OCI-LY7 (cell line): ENCODE data around the gene RASAL3. TPM values are rescaled to one million over a fixed set of nuclear protein-coding genes. Genes with fewer than 3 reads are reported as not detected.

ENCODE experiments used
- BruUV-seq: library from RNA; stranded (reverse); fragments of 400-500 nt; replicated peaks from 2 replicates; lab custom pipeline; 2021; lab: Mats Ljungman, UMichigan
- CTCF ChIA-PET: fragments of 300-600 bp; sonication (Branson Sonifier 250); formaldehyde crosslinking; loops from one replicate; lab custom pipeline; 2022; ENCODE audit warnings: antibody characterized with exemption; ENCODE audit not compliant: unreplicated experiment; lab: Charles Lee
- POLR2A ChIA-PET: fragments of 300-600 bp; sonication (Branson Sonifier 250); formaldehyde crosslinking; loops from one replicate; lab custom pipeline; 2022; ENCODE audit warnings: antibody characterized with exemption; lab: Charles Lee
- DNase-seq: peaks from one replicate; pipeline ENCODE4 v3.0.0-alpha.2; 2015; ENCODE audit warnings: low spot score
- H2AFZ ChIP-seq: fragments of 200-600 bp; sonication (generic), shearing (Covaris generic); 2 replicates; pipeline ENCODE4 v1.6.1; 2014; ENCODE audit warnings: mild to moderate bottlenecking, antibody characterized with exemption, low read length, moderate library complexity
- H3K27ac ChIP-seq: fragments of 200-600 bp; sonication (generic); 2 replicates; pipeline ENCODE4 v1.5.1; 2014; ENCODE audit warnings: mixed run types, low read depth, mild to moderate bottlenecking, moderate library complexity, low read length, inconsistent platforms; ENCODE audit not compliant: poor library complexity, severe bottlenecking
- H3K36me3 ChIP-seq: fragments of 200-600 bp; sonication (generic); 2 replicates; pipeline ENCODE4 v1.6.1; 2014; ENCODE audit warnings: mild to moderate bottlenecking, antibody characterized with exemption, low read length, moderate library complexity, mixed read lengths; ENCODE audit not compliant: insufficient read depth
- H3K4me1 ChIP-seq: fragments of 200-600 bp; sonication (generic); 2 replicates; pipeline ENCODE4 v1.5.1; 2014; ENCODE audit warnings: mild to moderate bottlenecking, low read length; ENCODE audit not compliant: insufficient read depth, poor library complexity, severe bottlenecking
- H3K4me2 ChIP-seq: fragments of 200-600 bp; sonication (generic); 2 replicates; pipeline ENCODE4 v1.6.1; 2014; ENCODE audit warnings: mild to moderate bottlenecking, low read length
- H3K4me3 ChIP-seq: fragments of 200-600 bp; sonication (generic); 2 replicates; pipeline ENCODE4 v1.5.1; 2014; ENCODE audit warnings: mild to moderate bottlenecking, low read depth, low read length; ENCODE audit not compliant: poor library complexity, severe bottlenecking
- H3K79me2 ChIP-seq: fragments of 200-600 bp; sonication (generic); 2 replicates; pipeline ENCODE4 v1.6.1; 2016; ENCODE audit warnings: low read depth, mild to moderate bottlenecking, low read length, moderate library complexity, mixed read lengths; ENCODE audit not compliant: insufficient read depth
- H3K9me2 ChIP-seq: fragments of 200-600 bp; sonication (generic); 2 replicates; pipeline ENCODE4 v1.6.1; 2016; ENCODE audit warnings: mild to moderate bottlenecking, low read length, mixed read lengths; ENCODE audit not compliant: insufficient read depth
- H3K9me3 ChIP-seq: fragments of 200-600 bp; sonication (generic); 2 replicates; pipeline ENCODE4 v1.6.1; 2014; ENCODE audit warnings: mild to moderate bottlenecking, mixed run types, low read length, mixed read lengths
- H4K20me1 ChIP-seq: fragments of 200-600 bp; sonication (generic); 2 replicates; pipeline ENCODE4 v1.6.1; 2014; ENCODE audit warnings: mild to moderate bottlenecking, antibody characterized with exemption, low read length, moderate library complexity, mixed read lengths; ENCODE audit not compliant: insufficient read depth
- EZH2phosphoT487 ChIP-seq: fragments of 200-600 bp; sonication (generic); IDR thresholded peaks from 2 replicates; pipeline ENCODE4 v1.6.1; 2018; ENCODE audit warnings: low read depth, borderline replicate concordance, mild to moderate bottlenecking, mixed run types, antibody characterized with exemption, low read length, moderate library complexity, mixed read lengths
- intact Hi-C: fragments of 100-400 bp; cut with micrococcal nuclease; formaldehyde crosslinking; loops from one replicate; pipeline ENCODE4 v1.10.0; 2022; ENCODE audit not compliant: unreplicated experiment
- total RNA-seq, 2 experiments: library from RNA; depleted of rRNA in 1 of 2; stranded (reverse); fragments of >200 nt in 1 of 2; shearing (Covaris generic) in 1 of 2; gene quantifications; 2 replicates each; pipeline ENCODE4 v1.2.3, GENCODE V29; 2014 to 2022
- TF ChIP-seq, protein P1 (sequence below): fragments of 200-600 bp; sonication (generic); conservative IDR thresholded peaks from 2 replicates; pipeline ENCODE4 v1.5.1; 2014; ENCODE audit warnings: mild to moderate bottlenecking, antibody characterized with exemption, low read length, moderate library complexity, mixed read lengths

Gene RASAL3
- total RNA-seq, 2 experiments from 2014 or later = 28.3 to 53.3 TPM

DNA sequence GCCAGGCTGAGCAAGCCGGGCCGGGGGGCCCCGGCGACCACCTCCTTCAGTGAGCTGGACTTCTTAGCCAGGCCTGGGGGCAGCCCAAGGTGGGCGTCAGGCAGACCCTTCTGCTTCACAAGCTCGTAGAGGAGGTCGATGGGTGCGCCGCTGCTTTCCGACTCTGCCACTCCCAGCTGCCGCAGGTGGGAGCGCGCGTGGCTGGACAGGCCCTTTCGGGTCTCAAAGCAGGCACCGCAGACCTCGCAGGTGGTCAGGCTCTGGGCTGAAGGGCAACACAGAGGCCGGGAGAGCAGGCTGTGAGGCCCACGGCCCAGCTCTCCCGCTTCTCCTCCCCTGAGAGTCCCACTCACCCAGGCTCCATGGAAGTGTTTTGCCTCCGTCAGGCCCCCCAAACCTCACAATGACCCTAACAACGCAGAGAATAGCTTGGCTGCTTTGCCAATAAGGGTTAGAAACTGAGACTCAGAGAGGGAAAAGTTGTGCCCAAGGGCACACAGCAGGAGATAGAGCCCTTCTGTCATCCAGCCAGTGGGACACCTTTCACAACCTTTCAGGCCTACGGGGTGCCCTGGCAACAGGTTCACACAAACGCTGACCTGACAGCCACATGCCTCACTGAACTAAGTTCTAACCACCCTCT is 34.4 kb downstream of the RASAL3 start:
- TF ChIP-seq, protein P1, sequence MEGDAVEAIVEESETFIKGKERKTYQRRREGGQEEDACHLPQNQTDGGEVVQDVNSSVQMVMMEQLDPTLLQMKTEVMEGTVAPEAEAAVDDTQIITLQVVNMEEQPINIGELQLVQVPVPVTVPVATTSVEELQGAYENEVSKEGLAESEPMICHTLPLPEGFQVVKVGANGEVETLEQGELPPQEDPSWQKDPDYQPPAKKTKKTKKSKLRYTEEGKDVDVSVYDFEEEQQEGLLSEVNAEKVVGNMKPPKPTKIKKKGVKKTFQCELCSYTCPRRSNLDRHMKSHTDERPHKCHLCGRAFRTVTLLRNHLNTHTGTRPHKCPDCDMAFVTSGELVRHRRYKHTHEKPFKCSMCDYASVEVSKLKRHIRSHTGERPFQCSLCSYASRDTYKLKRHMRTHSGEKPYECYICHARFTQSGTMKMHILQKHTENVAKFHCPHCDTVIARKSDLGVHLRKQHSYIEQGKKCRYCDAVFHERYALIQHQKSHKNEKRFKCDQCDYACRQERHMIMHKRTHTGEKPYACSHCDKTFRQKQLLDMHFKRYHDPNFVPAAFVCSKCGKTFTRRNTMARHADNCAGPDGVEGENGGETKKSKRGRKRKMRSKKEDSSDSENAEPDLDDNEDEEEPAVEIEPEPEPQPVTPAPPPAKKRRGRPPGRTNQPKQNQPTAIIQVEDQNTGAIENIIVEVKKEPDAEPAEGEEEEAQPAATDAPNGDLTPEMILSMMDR = no peak
- no peak for TF ChIP-seq EZH2phosphoT487
- ChIA-PET CTCF (no interaction called here), POLR2A (no interaction called here)
- Histone ChIP-seq H3K4me1 (peaks cover 21% of the 10 kb centered on the region), H4K20me1 (no peaks in the 10 kb centered on the region; the same call in 1 of the 2 replicates), H3K4me3 (no peak overlapping the region), H3K4me2 (no peak overlapping the region), H3K27ac (no peak overlapping the region), H3K36me3 (peaks cover 48% of the 10 kb centered on the region), H3K79me2 (peaks cover 24% of the 10 kb centered on the region), H3K9me2 (no peaks in the 10 kb centered on the region), H2AFZ (no peak overlapping the region), H3K9me3 (no peaks in the 10 kb centered on the region)
- DNase-seq = no peak
- intact Hi-C loops = loop anchor here (5.0 kb wide), 1 partner anchor 127 kb away; no protein-coding TSS in a partner anchor
- no TSS peak for BruUV-seq

DNA sequence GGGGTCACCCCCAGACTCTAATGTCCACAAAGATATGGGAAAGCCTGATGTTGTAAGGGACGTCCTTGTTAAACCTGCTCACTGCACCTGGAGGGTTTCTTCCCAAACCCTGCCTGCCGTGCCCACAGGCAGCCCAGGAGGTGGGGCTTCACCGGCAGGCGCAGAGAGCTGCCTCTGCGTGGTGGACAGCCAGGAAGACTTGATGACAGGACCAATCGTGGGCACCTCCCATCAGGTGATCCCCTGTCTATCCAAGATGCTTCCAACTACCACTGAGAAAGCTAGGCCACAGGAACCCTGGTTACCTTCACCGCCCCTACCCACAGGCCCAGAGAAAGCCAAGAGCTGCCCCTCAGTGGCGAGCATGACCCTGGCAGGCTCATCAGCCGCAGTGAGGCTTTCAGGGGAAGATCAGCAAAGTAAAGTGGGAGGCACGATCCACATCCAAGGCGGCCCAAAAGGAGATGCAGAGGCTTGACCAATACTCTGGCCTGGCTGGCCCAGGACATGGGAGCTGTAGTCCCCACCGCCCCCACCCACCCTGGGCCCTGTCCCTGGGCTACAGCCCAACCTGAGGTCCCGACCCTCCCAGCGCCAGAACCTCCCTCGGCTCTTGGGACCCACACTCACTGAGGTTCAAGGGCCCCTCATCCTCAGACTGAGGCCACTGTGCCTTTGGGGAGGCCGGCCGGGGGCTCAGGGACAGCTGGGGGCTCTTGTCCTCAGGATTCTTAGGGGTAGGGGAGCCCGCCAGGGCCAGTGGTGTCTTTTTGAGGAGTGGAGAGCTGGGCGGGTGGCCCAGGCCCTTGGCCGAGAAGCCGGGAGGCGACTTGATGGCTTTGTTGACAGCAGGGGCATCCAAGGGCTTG is 35.2 kb downstream of the RASAL3 start:
- peaks cover 24% of the 10 kb centered on the region for H3K79me2 ChIP-seq
- intact Hi-C loops = no loop called here
- H3K27ac ChIP-seq = no peak overlapping the region
- no peak overlapping the region for H3K4me3 ChIP-seq
- H3K4me2 ChIP-seq = no peak overlapping the region
- H2AFZ ChIP-seq = no peak overlapping the region
- peaks cover 56% of the 10 kb centered on the region for H3K36me3 ChIP-seq
- no TSS peak for BruUV-seq
- no peaks in the 10 kb centered on the region for H3K9me3 ChIP-seq
- H4K20me1 ChIP-seq = no peaks in the 10 kb centered on the region; the same call in 1 of the 2 replicates
- no peak for DNase-seq
- ChIA-PET POLR2A (no interaction called here), CTCF (no interaction called here)
- no peaks in the 10 kb centered on the region for H3K9me2 ChIP-seq
- TF ChIP-seq, protein P1 = no peak
- TF ChIP-seq EZH2phosphoT487 = no peak
- H3K4me1 ChIP-seq = peaks cover 21% of the 10 kb centered on the region
